Measurements from ENCODE around the gene TSPEAR.
"Not testable (repeated sequence)": the region's sequence is repeated elsewhere in the genome, so short reads cannot be mapped to it uniquely, and the experiment has no call there.

Gene TSPEAR

GRCh38 chr21:44601091-44601490, 110.3 kb downstream of the TSPEAR start:
- not testable (repeated sequence) for DNase-seq

GRCh38 chr21:44600118-44600978, 111.0 kb downstream of the TSPEAR start, which contains the start of gene KRTAP10-7:
KRTAP10-7 (plus strand) TSS chr21:44600597; CDS start chr21:44600622, 25 bp downstream.
- not testable (repeated sequence) for DNase-seq

- DNase-seq: no peak
Measured at GRCh38 chr21:44599264-44600029, 111.9 kb downstream of the TSPEAR start.

GRCh38 chr21:44598061-44598460, 113.3 kb downstream of the TSPEAR start:
- DNase-seq: no peak

- DNase-seq: no peak
Measured at GRCh38 chr21:44596068-44596725, 115.2 kb downstream of the TSPEAR start.

- DNase-seq: no peak
Measured at GRCh38 chr21:44595524-44595923, 115.8 kb downstream of the TSPEAR start.

- DNase-seq: no peak
Measured at GRCh38 chr21:44594406-44594916, 116.9 kb downstream of the TSPEAR start.

- peak; percentile 94 for DNase-seq
Measured at GRCh38 chr21:44593598-44594405, 117.6 kb downstream of the TSPEAR start.

- no peak for DNase-seq
Measured at GRCh38 chr21:44592446-44593311, 118.7 kb downstream of the TSPEAR start, which contains the start of gene KRTAP10-6. KRTAP10-6 (minus strand) TSS chr21:44592505; CDS start chr21:44592484, 21 bp downstream.

- DNase-seq: not testable (repeated sequence)
Measured at GRCh38 chr21:44591801-44592130, 119.6 kb downstream of the TSPEAR start.

GRCh38 chr21:44590897-44591800, 120.2 kb downstream of the TSPEAR start:
- DNase-seq: not testable (repeated sequence)

GRCh38 chr21:44590311-44590721, 121.1 kb downstream of the TSPEAR start:
- DNase-seq: no peak

GRCh38 chr21:44589586-44590305, 121.6 kb downstream of the TSPEAR start:
- DNase-seq: no peak

GRCh38 chr21:44589094-44589493, 122.3 kb downstream of the TSPEAR start:
- no peak for DNase-seq

GRCh38 chr21:44585892-44586291, 125.5 kb downstream of the TSPEAR start:
- DNase-seq: no peak

- DNase-seq: no peak
Measured at GRCh38 chr21:44583800-44584147, 127.6 kb downstream of the TSPEAR start.

- no peak for DNase-seq
Measured at GRCh38 chr21:44583089-44583799, 128.1 kb downstream of the TSPEAR start.

- no peak for DNase-seq
Measured at GRCh38 chr21:44582055-44582454, 129.3 kb downstream of the TSPEAR start.

GRCh38 chr21:44581158-44581557, 130.2 kb downstream of the TSPEAR start:
- no peak for DNase-seq
